Ovary (tissue), 9 donors: Measurements from ENCODE around the gene CFAP299. TPM values are rescaled to one million over a fixed set of nuclear protein-coding genes. Genes with fewer than 3 reads are reported as not detected.
"Not testable (repeated sequence)": the region's sequence is repeated elsewhere in the genome, so short reads cannot be mapped to it uniquely, and the experiment has no call there.

Experiments used
- DNase-seq, 5 donors: peaks; one replicate each; pipeline ENCODE4 v3.0.0-alpha.2; 2019 to 2020
- H3K27ac ChIP-seq, 2 donors: fragments of 200-600 bp; one replicate each; pipeline versions ENCODE4 v1.5.1 to v1.8.0; 2019 to 2022
- H3K27me3 ChIP-seq: fragments of 200-600 bp; one replicate; pipeline ENCODE4 v1.8.0; 2022
- H3K36me3 ChIP-seq: fragments of 200-600 bp; sonication (generic); one replicate; pipeline ENCODE4 v1.5.1; 2019
- H3K4me1 ChIP-seq: one replicate; pipeline ENCODE4 v1.8.1; 2013; ENCODE audit warnings: mild to moderate bottlenecking, moderate library complexity; ENCODE audit not compliant: insufficient read depth
- H3K4me3 ChIP-seq: fragments of 200-600 bp; sonication (generic); one replicate; pipeline ENCODE4 v1.5.1; 2017
- H3K9me3 ChIP-seq, 2 donors: fragments of 200-600 bp in 1 of 2; sonication (generic) in 1 of 2; one replicate each; pipeline versions ENCODE4 v1.5.1 to v1.8.1; 2013 to 2019; ENCODE audit warnings: mild to moderate bottlenecking in 1 of 2, moderate library complexity in 1 of 2
- CTCF ChIP-seq, 3 donors: fragments of 450-650 bp in 2 of 3; fragments of 200-600 bp in 1 of 3; IDR thresholded peaks; one replicate each; pipeline versions ENCODE4 v1.5.1 to v1.8.0; 2016 to 2022; ENCODE audit warnings: antibody characterized with exemption in 3 of 3, mild to moderate bottlenecking in 1 of 3
- EP300 ChIP-seq: sonication (generic); formaldehyde crosslinking; IDR thresholded peaks from one replicate; pipeline ENCODE4 v1.6.1; 2017; ENCODE audit warnings: antibody characterized with exemption
- POLR2A ChIP-seq: fragments of 450-650 bp; IDR thresholded peaks from one replicate; pipeline ENCODE4 v1.6.1; 2017; ENCODE audit warnings: antibody characterized with exemption, mild to moderate bottlenecking, moderate library complexity
- WGBS, 3 donors: extraction: QIAGEN DNeasy Blood & Tissue Kit in 1 of 3; methylation state at CpG; one replicate each; pipeline versions ENCODE4 v1.1.5 to v1.1.7; 2013 to 2017; 5-methylcytosine and 5-hydroxymethylcytosine counted together
- intact Hi-C, 4 donors: fragments of 100-400 bp; cut with DNase I; formaldehyde crosslinking; loops; one replicate each; pipeline versions ENCODE4 v1.11.0 to v1.15.1; 2022 to 2023
- polyA plus RNA-seq, 2 donors: library from polyadenylated mRNA; stranded (reverse); fragments of 200-250 nt in 1 of 2; fragments of 350-450 nt in 1 of 2; fragmentation: Illumina TruSeq in 1 of 2; extraction: RNeasy Lipid Tissue Mini Kit (QIAGEN cat#74804) in 1 of 2; gene quantifications; one replicate each; pipeline ENCODE4 v1.2.3, GENCODE V29; 2013 to 2014
- total RNA-seq, 7 donors: library from RNA; depleted of rRNA in 2 of 7; stranded (reverse); fragments of >200 nt in 2 of 7; fragmentation: NEBNext Ultra II Directional in 3 of 7; extraction: Animal tissue kit (Norgen Biotek cat#: 25700) in 3 of 7; gene quantifications; one replicate each; pipeline versions ENCODE4 v1.1.0 to v1.2.4, GENCODE V29; 2016 to 2023
- donor health status: DM: no; HTN: no; CAD: no; lungs with moderate emphysema.
- donor health status: DM: no; HTN: no; CAD: no.
- donor health status: Bipolar disorder and iron deficiency.
- donor health status: DM: yes; HTN: yes; CAD: no.
- donor health status: DM: no; HTN: no; CAD: no.
- donor health status: DM: yes; HTN: yes; CAD: no.

CFAP299 gene
- total and polyA plus RNA-seq, 9 donors, result 0.32 to 17.0 (median 0.97) TPM; not detected in 2

GRCh38 chr4:80788798-80789197 is 453.3 kb downstream of the CFAP299 start:
- intact Hi-C loops, result no loop called here
- no peak overlapping the region for H3K27ac ChIP-seq
- TF ChIP-seq CTCF (IDR thresholded peaks at IDR 0.05) (no peak), POLR2A (no peak), EP300 (no peak)
- DNase-seq, result no peak
- 80 to 95% (median 85%) methylated on average over 1 of the region's 1 CpG for WGBS, 3 donors
- no peak overlapping the region for H3K4me3 ChIP-seq
- no peaks in the 10 kb centered on the region for H3K9me3 ChIP-seq
- H3K27me3 ChIP-seq, result no peaks in the 10 kb centered on the region
- H3K4me1 ChIP-seq, result no peaks in the 10 kb centered on the region
- H3K36me3 ChIP-seq, result no peaks in the 10 kb centered on the region

GRCh38 chr4:80790152-80790551 is 454.6 kb downstream of the CFAP299 start:
- 89 to 98% (median 92%) methylated on average over 3 of the region's 3 CpGs for WGBS, 3 donors
- Histone ChIP-seq H3K4me1 (no peaks in the 10 kb centered on the region), H3K27ac (no peak overlapping the region), H3K27me3 (no peaks in the 10 kb centered on the region), H3K4me3 (no peak overlapping the region), H3K36me3 (no peaks in the 10 kb centered on the region), H3K9me3 (no peaks in the 10 kb centered on the region)
- TF ChIP-seq EP300 (no peak), CTCF (IDR thresholded peaks at IDR 0.05) (no peak), POLR2A (no peak)
- intact Hi-C loops, result no loop called here
- DNase-seq, result no peak

GRCh38 chr4:80793660-80794059 is 458.1 kb downstream of the CFAP299 start:
- H3K36me3 ChIP-seq, DNase-seq, H3K27me3 ChIP-seq, H3K9me3 ChIP-seq, H3K4me1 ChIP-seq, intact Hi-C loops, H3K27ac ChIP-seq, H3K4me3 ChIP-seq: not testable (repeated sequence)
- 83 to 94% (median 91%) methylated on average over 1 of the region's 1 CpG for WGBS, 3 donors

DNA sequence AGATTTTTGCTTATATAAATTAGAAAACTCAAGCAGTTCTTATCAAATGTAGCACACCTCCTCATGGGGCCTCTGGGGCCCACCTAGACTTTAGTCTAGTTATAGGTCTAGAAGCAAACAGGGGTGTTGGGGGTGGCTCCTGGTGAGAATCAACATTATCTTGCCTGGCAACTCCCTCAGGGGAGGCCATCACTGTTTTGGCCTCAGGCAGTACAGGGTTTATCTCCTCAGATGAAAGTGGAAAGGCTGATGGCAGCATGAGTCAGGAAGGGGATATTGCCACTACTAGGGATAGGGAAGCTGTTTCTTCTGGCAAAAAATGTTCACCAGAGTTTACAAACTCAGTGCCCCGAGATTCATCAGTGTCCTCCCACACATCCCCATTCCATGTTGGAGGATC is 462.6 kb downstream of the CFAP299 start:
- Histone ChIP-seq H3K4me3 (no peak overlapping the region), H3K27ac (no peak overlapping the region), H3K9me3 (no peaks in the 10 kb centered on the region), H3K36me3 (no peaks in the 10 kb centered on the region), H3K27me3 (no peaks in the 10 kb centered on the region), H3K4me1 (no peaks in the 10 kb centered on the region)
- WGBS, 3 donors, result 87 to 100% (median 94%) methylated on average over 1 of the region's 1 CpG
- intact Hi-C loops, result no loop called here
- TF ChIP-seq POLR2A (no peak), EP300 (no peak), CTCF (IDR thresholded peaks at IDR 0.05) (no peak)
- no peak for DNase-seq

DNA sequence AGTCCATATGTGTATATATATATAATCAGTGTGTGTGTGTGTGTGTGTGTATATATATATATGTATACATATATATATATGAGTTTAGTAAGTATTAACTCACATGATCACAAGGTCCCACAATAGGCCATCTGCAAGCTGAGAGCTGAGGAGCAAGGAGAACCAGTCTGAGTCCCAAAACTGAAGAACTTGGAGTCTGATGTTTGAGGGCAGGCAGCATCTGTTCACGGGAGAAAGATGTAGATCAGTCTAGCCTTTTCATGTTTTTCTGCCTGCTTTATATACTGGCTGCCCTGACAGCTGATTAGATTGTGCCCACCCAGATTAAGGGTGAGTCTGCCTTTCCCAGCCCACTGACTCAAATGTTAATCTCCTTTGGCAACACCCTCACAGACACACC is 465.2 kb downstream of the CFAP299 start:
- H3K27me3 ChIP-seq, H3K4me1 ChIP-seq, H3K27ac ChIP-seq, H3K9me3 ChIP-seq, H3K36me3 ChIP-seq, intact Hi-C loops, H3K4me3 ChIP-seq, DNase-seq: not testable (repeated sequence)
- WGBS, 3 donors, result 93 to 97% (median 96%) methylated on average over 1 of the region's 1 CpG

DNA sequence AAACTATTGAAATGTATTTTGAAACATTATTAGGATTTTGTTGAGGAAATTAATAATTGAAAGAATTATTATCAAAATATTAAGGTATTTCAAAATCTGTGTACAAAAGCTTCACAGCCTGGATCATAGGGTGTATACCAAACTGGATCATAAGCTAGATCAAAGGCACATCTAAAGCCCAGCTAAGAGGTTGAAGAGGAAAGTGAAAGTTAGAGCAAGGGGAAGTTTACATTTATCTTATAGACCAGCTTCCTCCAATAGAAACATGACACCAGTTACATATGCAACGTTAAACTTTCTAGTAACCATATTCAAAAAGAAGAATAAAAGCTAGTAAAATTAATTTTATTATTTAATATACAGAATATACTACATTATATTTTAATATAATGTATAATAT is 467.8 kb downstream of the CFAP299 start:
- Histone ChIP-seq H3K4me1 (no peaks in the 10 kb centered on the region), H3K4me3 (no peak overlapping the region), H3K36me3 (no peaks in the 10 kb centered on the region), H3K27ac (no peak overlapping the region), H3K9me3 (no peaks in the 10 kb centered on the region), H3K27me3 (no peaks in the 10 kb centered on the region)
- intact Hi-C loops, result no loop called here
- DNase-seq, result no peak
- TF ChIP-seq CTCF (IDR thresholded peaks at IDR 0.05) (no peak), POLR2A (no peak), EP300 (no peak)
- WGBS, 3 donors, result 88 to 95% (median 92%) methylated on average over 1 of the region's 1 CpG
